Measurements from ENCODE around the gene CTIF. TPM values are rescaled to one million over a fixed set of nuclear protein-coding genes. Genes with fewer than 3 reads are reported as not detected.
A peak's percentile ranks its signal among the peaks of the same experiment; 100 is the strongest.

The CTIF gene
- total RNA-seq, 1 experiment from 2014 or later: 20.6 TPM

GRCh38 chr18:48678237-48679115 lies 139.6 kb downstream of the CTIF start:
- no peak overlapping the region for H3K4me3 ChIP-seq
- no peaks in the 10 kb centered on the region for H3K9me3 ChIP-seq
- H3K36me3 ChIP-seq: peaks cover 11% of the 10 kb centered on the region; the same call in 1 of the 2 replicates
- no peaks in the 10 kb centered on the region for H3K27me3 ChIP-seq
- no peak for DNase-seq

- peak; percentile 43 for DNase-seq
- H3K36me3 ChIP-seq: peaks cover 11% of the 10 kb centered on the region; the same call in 1 of the 2 replicates
- H3K9me3 ChIP-seq: no peaks in the 10 kb centered on the region
- no peaks in the 10 kb centered on the region for H3K27me3 ChIP-seq
- no peak overlapping the region for H3K4me3 ChIP-seq
These were observed 140.4 kb downstream of the CTIF start for GRCh38 chr18:48679236-48679635.

- Histone ChIP-seq H3K9me3 (no peaks in the 10 kb centered on the region), H3K27me3 (no peaks in the 10 kb centered on the region), H3K4me3 (no peak overlapping the region), H3K36me3 (peaks cover 9% of the 10 kb centered on the region; the same call in 1 of the 2 replicates)
- DNase-seq: no peak
These were observed 141.8 kb downstream of the CTIF start for GRCh38 chr18:48680339-48681250.

GRCh38 chr18:48682768-48683167 lies 143.9 kb downstream of the CTIF start:
- H3K36me3 ChIP-seq: peaks cover 2% of the 10 kb centered on the region; the same call in 1 of the 2 replicates
- H3K27me3 ChIP-seq: no peaks in the 10 kb centered on the region
- H3K4me3 ChIP-seq: no peak overlapping the region
- H3K9me3 ChIP-seq: no peaks in the 10 kb centered on the region
- DNase-seq: no peak

GRCh38 chr18:48683197-48683596 lies 144.4 kb downstream of the CTIF start:
- Histone ChIP-seq H3K27me3 (no peaks in the 10 kb centered on the region), H3K4me3 (no peak overlapping the region), H3K36me3 (no peaks in the 10 kb centered on the region; the same call in none of the 2 replicates), H3K9me3 (no peaks in the 10 kb centered on the region)
- no peak for DNase-seq

- H3K9me3 ChIP-seq: no peaks in the 10 kb centered on the region
- H3K36me3 ChIP-seq: no peaks in the 10 kb centered on the region; the same call in none of the 2 replicates
- H3K4me3 ChIP-seq: no peak overlapping the region
- DNase-seq: no peak
- no peaks in the 10 kb centered on the region for H3K27me3 ChIP-seq
These were observed 144.8 kb downstream of the CTIF start for GRCh38 chr18:48683661-48684060.

- DNase-seq: no peak
- H3K4me3 ChIP-seq: no peak overlapping the region
- H3K9me3 ChIP-seq: no peaks in the 10 kb centered on the region
- no peaks in the 10 kb centered on the region for H3K27me3 ChIP-seq
- H3K36me3 ChIP-seq: no peaks in the 10 kb centered on the region; the same call in none of the 2 replicates
These were observed 148.7 kb downstream of the CTIF start for GRCh38 chr18:48687346-48688042.

DNA sequence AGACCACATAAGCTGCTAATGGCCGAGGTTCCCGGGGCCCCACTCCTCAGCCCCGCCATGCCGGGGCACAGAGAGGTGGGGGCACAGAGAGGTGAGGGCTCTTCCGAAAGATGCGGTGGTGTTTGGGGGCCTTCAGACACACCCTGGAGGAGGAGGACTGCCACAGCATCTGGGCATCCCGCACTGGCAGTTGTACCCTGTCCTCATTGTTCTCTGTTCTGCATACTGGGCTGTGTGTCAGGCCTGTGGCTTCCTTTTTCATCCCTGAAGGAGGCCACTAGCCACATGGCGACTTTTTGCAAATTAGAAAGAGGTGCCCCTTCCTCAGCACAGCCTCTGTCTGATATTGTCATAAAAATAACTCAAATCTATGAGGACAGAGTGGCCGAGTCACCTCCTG lies 150.1 kb downstream of the CTIF start:
- Histone ChIP-seq H3K4me3 (no peak overlapping the region), H3K36me3 (no peaks in the 10 kb centered on the region; the same call in none of the 2 replicates), H3K9me3 (no peaks in the 10 kb centered on the region), H3K27me3 (no peaks in the 10 kb centered on the region)
- DNase-seq: no peak

- Histone ChIP-seq H3K9me3 (no peaks in the 10 kb centered on the region), H3K36me3 (no peaks in the 10 kb centered on the region; the same call in none of the 2 replicates), H3K27me3 (no peaks in the 10 kb centered on the region), H3K4me3 (no peak overlapping the region)
- DNase-seq: no peak
These were observed 150.7 kb downstream of the CTIF start for GRCh38 chr18:48689548-48689947.

DNA sequence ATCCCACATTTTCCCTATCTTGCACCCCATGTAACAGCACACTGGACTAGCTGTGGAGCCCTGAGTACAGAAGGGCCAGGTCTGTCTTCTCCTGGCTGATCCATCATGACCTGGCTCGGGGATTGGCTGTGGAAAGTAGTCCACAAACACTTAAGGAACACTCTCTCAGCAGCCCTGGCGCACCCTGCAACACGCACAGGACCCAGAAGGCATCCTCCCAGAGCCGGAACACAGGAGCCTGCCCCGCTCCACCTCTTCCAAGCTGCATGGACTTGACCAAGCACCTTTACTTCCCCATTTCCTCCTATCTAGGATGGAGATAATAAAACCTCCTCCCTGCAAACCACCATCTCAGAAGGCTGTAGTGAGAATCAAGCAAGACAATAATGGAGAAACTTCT lies 151.7 kb downstream of the CTIF start:
- Histone ChIP-seq H3K9me3 (no peaks in the 10 kb centered on the region), H3K36me3 (no peaks in the 10 kb centered on the region; the same call in none of the 2 replicates), H3K4me3 (no peak overlapping the region), H3K27me3 (no peaks in the 10 kb centered on the region)
- DNase-seq: no peak

DNA sequence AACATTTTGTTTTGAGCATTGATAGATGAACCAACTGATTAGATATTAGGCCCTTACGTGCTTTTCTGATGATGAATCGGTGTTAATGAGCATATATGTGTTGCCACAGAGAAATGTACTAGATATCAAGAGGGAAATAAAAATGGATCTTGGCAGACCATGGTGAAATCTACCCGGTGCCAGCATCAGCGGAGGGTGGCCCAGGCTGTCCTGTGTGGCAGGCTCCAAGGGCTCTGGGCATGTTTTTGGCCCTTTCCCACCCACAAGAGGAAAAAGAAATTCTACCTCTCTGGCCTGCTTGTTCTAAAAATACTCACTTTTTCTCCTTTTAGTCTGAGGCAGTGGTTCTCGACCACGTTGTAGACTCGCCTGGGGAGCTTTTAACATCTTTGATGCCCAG lies 154.2 kb downstream of the CTIF start:
- H3K36me3 ChIP-seq: no peaks in the 10 kb centered on the region; the same call in none of the 2 replicates
- no peak for DNase-seq
- H3K4me3 ChIP-seq: no peak overlapping the region

GRCh38 chr18:48693625-48694262 lies 154.9 kb downstream of the CTIF start:
- peak; percentile 38 for DNase-seq
- no peaks in the 10 kb centered on the region for H3K9me3 ChIP-seq
- no peak overlapping the region for H3K4me3 ChIP-seq
- H3K36me3 ChIP-seq: no peaks in the 10 kb centered on the region; the same call in 1 of the 2 replicates
- no peaks in the 10 kb centered on the region for H3K27me3 ChIP-seq

More for the DNA sequence above, 154.2 kb downstream of the CTIF start:
- Histone ChIP-seq H3K9me3 (no peaks in the 10 kb centered on the region), H3K27me3 (no peaks in the 10 kb centered on the region)

DNA sequence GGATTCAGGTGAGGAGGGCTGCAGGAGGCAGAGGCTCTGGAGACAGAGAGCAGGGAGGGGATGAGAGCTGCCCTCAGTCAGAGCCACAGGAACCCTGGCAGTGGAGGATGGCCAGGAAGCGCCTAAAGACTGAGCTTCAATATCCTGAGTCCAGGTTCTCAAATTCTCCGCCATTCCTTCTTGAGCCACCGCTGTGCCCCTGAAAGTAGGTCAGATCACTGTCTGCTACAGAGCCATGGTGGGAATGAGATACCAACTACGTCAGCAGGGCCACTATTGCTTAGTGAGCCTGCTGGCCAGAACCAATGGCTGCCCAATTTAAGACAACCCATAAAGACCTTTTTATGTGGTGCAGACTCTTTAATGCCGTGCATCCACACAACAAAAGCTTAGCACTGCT lies 155.5 kb downstream of the CTIF start:
- no peaks in the 10 kb centered on the region for H3K27me3 ChIP-seq
- no peaks in the 10 kb centered on the region for H3K9me3 ChIP-seq
- no peak overlapping the region for H3K4me3 ChIP-seq
- no peaks in the 10 kb centered on the region; the same call in 1 of the 2 replicates for H3K36me3 ChIP-seq
- no peak for DNase-seq

GRCh38 chr18:48695671-48696070 lies 156.8 kb downstream of the CTIF start:
- H3K27me3 ChIP-seq: no peaks in the 10 kb centered on the region
- no peaks in the 10 kb centered on the region for H3K9me3 ChIP-seq
- no peak overlapping the region for H3K4me3 ChIP-seq
- no peak for DNase-seq
- H3K36me3 ChIP-seq: no peaks in the 10 kb centered on the region; the same call in 1 of the 2 replicates

GRCh38 chr18:48696218-48696617 lies 157.4 kb downstream of the CTIF start:
- Histone ChIP-seq H3K36me3 (no peaks in the 10 kb centered on the region; the same call in 1 of the 2 replicates), H3K4me3 (no peak overlapping the region), H3K27me3 (no peaks in the 10 kb centered on the region), H3K9me3 (no peaks in the 10 kb centered on the region)
- no peak for DNase-seq

DNA sequence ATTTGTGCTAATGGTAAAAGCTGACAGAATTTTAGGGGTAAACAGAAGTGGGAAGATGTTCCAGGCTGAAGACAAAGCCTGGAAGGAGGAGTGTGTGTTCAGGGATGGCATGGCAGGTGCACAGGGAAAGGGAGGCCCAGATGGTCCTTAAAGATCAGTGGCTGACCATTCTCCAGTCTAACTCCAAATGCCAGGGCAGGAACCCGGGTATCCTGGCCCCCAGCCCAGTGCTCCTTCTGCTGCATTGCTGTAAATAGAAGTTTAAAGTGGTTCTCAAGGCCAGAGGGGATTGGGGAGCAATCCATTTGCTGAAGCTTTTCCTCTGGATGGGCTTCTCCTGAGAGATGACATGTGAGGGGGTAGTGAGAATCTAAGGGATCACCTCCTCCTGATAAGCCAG lies 158.6 kb downstream of the CTIF start:
- Histone ChIP-seq H3K4me3 (no peak overlapping the region), H3K27me3 (no peaks in the 10 kb centered on the region), H3K36me3 (no peaks in the 10 kb centered on the region; the same call in 1 of the 2 replicates), H3K9me3 (no peaks in the 10 kb centered on the region)
- no peak for DNase-seq
